Bronchial epithelial cell (primary cell): Measurements from ENCODE around the gene WNT2B. TPM values are rescaled to one million over a fixed set of nuclear protein-coding genes. Genes with fewer than 3 reads are reported as not detected.

Experiments used
- DNase-seq: peaks from one replicate; pipeline ENCODE4 v3.0.0-alpha.2; 2010; ENCODE audit warnings: low read depth
- FAIRE-seq: peaks from 2 replicates; lab custom pipeline; 2011; peaks lifted over from hg19 to GRCh38; lab: Jason Lieb, UNC
- H3K27me3 ChIP-seq: 2 replicates; pipeline ENCODE4 v1.5.1; 2011; ENCODE audit warnings: low read length; ENCODE audit not compliant: control insufficient read depth, insufficient read depth
- H3K36me3 ChIP-seq: 2 replicates; pipeline ENCODE4 v1.5.1; 2011; ENCODE audit warnings: low read length; ENCODE audit not compliant: control insufficient read depth, insufficient read depth
- H3K4me3 ChIP-seq: 2 replicates; pipeline ENCODE4 v1.5.1; 2011; ENCODE audit warnings: mild to moderate bottlenecking, low read depth, low read length, control low read depth
- total RNA-seq: library from RNA; depleted of rRNA; stranded (reverse); fragments of >200 nt; gene quantifications from 2 replicates; pipeline ENCODE4 v1.2.1, GENCODE V29; 2014
- TF ChIP-seq, protein P1 (sequence below): IDR thresholded peaks from 2 replicates; pipeline ENCODE4 v1.5.1; 2011; ENCODE audit warnings: mild to moderate bottlenecking, moderate library complexity, low read length, control low read depth, inconsistent platforms; ENCODE audit not compliant: insufficient read depth, severe bottlenecking

Gene WNT2B
- total RNA-seq, 1 donor from 2014 or later: 0.53 TPM

GRCh38 chr1:112511897-112512296 lies 3.1 kb downstream of the WNT2B start:
- FAIRE-seq (no peak), DNase-seq (no peak)

DNA sequence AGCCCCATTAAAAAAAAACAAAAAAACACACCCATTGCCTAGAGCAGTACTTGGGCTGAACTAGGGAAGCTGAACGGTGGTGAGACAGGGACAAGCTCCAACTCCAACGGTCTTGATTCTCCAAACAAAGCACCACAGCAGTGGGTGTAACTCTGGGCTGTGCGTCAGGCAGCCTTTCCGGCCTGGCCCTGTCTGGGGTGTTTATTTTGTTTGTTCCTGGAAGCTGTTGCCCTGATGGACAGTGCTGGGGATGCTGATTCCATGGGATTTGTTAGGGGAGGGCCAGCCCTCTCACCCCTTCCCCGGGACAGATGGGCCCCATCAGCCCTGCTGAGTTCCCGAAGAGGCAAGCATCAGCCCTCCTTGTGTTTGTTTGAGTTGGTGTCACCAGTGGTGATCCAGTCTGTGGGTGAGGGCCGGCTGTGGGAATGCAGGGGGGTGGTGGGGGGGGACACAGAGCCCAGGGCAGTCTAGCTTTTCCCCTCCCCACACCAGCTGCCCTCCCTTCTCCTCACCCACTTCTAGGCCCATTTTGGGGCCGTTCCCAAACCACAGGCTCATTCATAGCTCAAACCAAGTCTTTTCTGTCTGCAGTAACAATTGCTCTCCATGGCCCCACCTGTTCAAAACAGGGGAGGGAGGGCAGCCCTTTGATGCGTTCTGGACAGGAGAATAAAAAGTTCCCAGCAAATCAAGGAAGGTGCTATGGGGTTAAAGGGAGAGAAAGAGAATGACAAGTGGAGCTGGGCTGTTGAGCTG lies 4.5 kb downstream of the WNT2B start:
- Histone ChIP-seq H3K36me3 (no peaks in the 10 kb centered on the region), H3K27me3 (no peaks in the 10 kb centered on the region), H3K4me3 (no peak overlapping the region)
- no peak for FAIRE-seq
- TF ChIP-seq, protein P1, sequence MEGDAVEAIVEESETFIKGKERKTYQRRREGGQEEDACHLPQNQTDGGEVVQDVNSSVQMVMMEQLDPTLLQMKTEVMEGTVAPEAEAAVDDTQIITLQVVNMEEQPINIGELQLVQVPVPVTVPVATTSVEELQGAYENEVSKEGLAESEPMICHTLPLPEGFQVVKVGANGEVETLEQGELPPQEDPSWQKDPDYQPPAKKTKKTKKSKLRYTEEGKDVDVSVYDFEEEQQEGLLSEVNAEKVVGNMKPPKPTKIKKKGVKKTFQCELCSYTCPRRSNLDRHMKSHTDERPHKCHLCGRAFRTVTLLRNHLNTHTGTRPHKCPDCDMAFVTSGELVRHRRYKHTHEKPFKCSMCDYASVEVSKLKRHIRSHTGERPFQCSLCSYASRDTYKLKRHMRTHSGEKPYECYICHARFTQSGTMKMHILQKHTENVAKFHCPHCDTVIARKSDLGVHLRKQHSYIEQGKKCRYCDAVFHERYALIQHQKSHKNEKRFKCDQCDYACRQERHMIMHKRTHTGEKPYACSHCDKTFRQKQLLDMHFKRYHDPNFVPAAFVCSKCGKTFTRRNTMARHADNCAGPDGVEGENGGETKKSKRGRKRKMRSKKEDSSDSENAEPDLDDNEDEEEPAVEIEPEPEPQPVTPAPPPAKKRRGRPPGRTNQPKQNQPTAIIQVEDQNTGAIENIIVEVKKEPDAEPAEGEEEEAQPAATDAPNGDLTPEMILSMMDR: no peak
- peak; percentile 62 for DNase-seq

More at GRCh38 chr1:112511897-112512296, 3.1 kb downstream of the WNT2B start:
- Histone ChIP-seq H3K4me3 (no peak overlapping the region), H3K36me3 (no peaks in the 10 kb centered on the region), H3K27me3 (peaks cover 2% of the 10 kb centered on the region)
- TF ChIP-seq, protein P1: no peak

DNA sequence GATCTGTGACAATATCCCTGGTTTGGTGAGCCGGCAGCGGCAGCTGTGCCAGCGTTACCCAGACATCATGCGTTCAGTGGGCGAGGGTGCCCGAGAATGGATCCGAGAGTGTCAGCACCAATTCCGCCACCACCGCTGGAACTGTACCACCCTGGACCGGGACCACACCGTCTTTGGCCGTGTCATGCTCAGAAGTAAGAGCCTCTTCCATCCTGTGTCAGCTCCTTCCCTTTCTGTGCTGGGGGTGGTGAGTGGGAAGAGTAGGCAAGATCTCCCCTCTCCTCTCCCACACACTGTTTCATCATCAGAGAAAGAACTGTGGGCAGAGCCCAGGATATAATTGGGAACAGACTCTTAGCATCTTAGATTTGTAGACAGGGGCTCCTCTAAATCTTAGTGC lies 6.1 kb downstream of the WNT2B start:
- Histone ChIP-seq H3K27me3 (no peaks in the 10 kb centered on the region), H3K36me3 (no peaks in the 10 kb centered on the region), H3K4me3 (no peak overlapping the region)
- no peak for DNase-seq
- FAIRE-seq: no peak
- TF ChIP-seq, protein P1: no peak

GRCh38 chr1:112515311-112516009 lies 6.7 kb downstream of the WNT2B start:
- DNase-seq (peak; percentile 13), FAIRE-seq (no peak)

DNA sequence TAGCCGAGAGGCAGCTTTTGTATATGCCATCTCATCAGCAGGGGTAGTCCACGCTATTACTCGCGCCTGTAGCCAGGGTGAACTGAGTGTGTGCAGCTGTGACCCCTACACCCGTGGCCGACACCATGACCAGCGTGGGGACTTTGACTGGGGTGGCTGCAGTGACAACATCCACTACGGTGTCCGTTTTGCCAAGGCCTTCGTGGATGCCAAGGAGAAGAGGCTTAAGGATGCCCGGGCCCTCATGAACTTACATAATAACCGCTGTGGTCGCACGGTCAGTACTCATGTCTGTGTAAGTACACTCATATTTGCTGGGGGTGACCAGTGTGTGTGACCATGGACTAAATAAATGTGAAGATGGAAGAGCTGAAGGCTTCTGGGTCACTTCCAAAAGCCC lies 7.4 kb downstream of the WNT2B start:
- no peak for FAIRE-seq
- TF ChIP-seq, protein P1: no peak
- no peaks in the 10 kb centered on the region for H3K27me3 ChIP-seq
- H3K36me3 ChIP-seq: no peaks in the 10 kb centered on the region
- DNase-seq: no peak
- H3K4me3 ChIP-seq: no peak overlapping the region

More at GRCh38 chr1:112515311-112516009, 6.7 kb downstream of the WNT2B start:
- TF ChIP-seq, protein P1: no peak
- no peak overlapping the region for H3K4me3 ChIP-seq
- H3K36me3 ChIP-seq: no peaks in the 10 kb centered on the region
- H3K27me3 ChIP-seq: no peaks in the 10 kb centered on the region
